NCI-H1436 (cell line): ENCODE data around the gene CDNF.
"Not testable (repeated sequence)": the region's sequence is repeated elsewhere in the genome, so short reads cannot be mapped to it uniquely, and the experiment has no call there.

Source experiments
- DNase-seq: peaks from one replicate; lab custom pipeline; 2025; lab: John Stamatoyannopoulos, UW

Gene CDNF

DNA sequence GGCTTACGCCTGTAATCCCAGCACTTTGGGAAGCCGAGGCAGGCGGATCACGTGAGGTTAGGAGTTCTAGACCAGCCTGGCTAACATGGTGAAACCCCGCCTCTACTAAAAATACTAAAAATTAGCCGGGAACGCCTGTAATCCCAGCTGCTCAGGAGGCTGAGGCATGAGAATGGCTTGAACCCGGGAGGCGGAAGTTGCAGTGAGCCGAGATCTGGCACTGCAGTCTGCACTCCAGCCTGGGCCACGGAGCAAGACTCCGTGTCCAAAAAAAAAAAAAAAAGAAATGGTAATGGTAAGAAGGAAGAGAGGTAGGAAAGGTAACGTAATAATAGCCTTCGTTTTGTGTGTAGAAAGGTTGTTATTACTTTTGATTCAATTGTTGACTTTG, 1.5 kb upstream of the CDNF start:
- DNase-seq: no peak

DNA sequence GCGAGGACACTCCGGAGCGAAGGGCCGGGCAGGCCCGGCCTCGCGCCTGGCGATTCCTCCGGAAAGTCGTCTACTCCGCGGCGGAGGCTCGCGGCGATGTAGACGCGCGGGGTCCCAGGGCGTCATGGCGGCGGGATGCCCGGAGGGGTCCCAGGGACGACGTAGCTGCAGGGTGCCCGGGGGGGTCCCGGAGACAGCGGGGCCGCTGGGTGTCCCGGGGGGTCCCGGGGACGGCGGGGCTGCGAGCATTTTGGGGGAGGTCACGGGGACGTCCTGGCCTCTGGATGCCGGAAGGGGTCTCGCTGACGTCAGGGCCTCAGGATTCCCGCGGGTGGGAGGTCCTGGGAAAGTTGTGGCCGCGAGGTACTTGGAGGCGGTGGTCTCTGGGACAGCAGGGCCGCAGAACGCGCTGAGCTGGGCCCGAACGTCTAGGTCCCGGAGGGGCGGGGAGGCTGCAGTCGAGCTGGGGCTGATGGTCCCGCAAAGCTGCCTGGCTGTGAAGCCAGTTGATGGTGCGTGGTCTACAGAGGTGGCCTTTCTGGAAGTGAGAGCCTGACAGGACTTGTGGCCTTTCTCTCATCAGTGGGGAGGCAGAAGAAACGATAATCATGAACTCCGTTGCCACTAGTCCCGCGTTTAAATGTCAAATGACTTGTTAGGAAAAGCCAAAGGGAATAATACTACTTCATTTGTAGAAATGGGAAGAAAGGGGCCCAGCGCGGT, 906 bp upstream of the CDNF start:
- no peak for DNase-seq

DNA sequence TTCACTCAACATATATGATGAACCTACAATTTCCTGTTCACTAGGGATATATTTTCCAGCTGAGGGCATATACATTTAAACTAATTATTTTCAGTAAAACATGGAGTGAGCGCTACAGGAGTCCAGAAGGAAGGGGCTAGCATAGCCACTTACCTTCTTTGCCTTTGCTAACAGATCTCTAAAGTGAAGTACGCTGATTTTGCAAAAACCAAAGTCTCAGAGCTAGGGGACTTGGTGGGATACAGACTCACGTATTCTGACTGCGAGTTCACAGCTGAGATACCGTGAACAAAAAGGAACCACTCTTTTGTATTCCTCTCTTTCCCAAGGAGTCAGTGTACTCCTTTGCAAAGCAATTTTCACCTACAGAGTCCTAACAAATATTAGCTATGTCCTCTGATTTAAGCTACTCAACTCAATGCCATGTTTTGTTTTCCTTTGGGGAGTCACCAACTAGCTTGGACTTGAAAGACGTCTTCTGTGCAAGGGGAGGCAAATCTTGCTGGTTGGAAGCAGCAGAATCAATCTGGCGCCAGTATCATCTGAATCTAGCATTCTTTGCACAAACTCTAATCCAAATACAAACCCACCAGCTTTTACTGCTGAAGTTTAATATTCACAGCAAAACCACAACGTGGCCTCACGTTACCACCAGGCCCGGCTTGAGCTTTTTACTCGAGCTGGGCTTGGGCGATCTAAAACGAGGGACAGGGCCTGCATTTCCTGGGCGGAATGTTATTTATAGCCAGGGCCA, 657 bp downstream of the CDNF start:
- DNase-seq: no peak

DNA sequence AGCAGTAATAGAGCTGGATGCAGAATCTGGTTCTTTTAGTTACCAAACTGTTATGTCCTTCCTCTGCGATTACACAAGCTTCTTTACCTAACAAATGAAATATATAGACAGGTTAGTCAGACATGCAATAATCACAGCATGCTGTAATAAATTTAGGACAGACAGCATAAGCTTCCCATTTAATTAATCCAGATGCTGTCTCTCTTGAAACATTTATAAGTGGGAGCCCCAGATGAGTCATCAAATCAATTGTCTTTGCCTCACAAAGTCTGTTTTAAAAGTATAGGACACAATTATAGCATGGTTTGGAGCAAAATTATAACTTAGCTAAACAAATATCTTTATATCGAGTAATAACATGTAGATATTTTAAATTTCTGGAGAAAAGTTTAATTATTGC, 1.6 kb downstream of the CDNF start:
- DNase-seq: no peak

DNA sequence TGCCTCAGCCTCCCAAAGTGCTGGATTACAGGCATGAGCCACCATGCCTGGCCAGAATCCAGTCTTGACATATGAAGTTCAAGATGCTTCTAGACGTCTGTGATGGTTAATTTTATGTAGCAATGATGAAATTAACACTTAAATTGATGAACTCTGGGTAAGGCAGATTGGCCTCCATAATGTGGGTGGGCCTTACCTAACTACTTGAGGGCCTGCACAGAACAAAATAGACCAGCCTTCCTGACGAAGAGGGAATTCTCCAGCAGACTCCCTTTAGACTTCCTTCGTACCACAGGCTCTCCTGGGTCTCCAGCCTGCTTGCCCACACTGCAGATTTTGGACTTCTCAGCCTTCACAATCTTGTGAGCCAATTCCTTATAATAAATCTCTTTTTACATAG, 4.7 kb downstream of the CDNF start:
- no peak for DNase-seq

DNA sequence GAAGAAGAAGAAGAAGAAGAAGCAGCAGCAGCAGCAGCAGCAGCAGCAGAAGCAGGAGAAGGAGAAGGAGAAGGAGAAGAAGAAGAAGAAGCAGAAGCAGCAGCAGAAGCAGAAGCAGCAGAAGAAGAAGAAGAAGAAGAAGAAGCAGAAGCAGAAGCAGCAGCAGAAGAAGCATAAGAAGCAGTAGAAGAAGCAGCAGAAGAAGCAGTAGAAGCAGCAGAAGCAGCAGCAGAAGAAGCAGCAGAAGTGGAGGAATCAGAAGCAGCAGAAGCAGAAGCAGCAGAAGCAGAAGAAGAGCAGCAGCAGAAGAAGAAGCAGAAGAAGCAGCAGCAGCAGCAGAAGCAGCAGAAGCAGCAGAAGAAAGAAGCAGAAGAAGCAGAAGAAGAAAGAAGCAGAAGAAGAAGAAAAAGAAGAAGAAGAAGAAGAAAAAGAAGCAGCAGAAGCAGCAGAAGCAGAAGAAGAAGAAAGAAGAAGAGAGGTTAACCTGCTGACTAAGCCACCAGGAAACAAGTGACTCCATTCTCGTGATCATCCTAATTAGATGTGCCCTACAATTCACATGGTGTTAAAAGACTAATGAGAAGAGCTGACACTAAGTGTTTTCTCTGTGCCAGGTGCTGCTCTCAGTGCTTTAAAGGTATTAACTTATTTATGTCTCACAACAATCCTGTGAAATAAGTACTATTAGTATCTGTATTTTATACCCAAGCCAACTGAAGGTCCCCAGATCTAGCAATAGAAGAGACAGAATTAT, 11.6 kb downstream of the CDNF start:
- DNase-seq: no peak

DNA sequence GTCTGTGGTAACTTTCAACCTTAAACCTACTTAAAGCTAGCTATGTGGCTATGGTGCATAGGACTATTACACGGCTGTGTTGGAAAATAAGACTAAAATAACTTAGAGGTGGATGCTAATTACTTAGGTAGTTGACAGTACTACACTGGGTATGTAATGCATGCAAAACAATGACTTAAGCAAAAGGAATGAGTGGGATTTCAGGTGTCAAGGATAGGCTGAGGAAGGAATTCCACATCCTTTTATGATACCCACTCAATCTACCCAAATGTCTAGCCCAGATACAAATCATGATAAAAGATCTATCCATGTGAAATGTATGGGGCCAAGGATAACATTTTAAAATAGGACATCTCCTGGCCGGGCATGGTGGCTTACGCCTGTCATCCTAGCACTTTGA, 13.9 kb downstream of the CDNF start:
- DNase-seq: no peak

DNA sequence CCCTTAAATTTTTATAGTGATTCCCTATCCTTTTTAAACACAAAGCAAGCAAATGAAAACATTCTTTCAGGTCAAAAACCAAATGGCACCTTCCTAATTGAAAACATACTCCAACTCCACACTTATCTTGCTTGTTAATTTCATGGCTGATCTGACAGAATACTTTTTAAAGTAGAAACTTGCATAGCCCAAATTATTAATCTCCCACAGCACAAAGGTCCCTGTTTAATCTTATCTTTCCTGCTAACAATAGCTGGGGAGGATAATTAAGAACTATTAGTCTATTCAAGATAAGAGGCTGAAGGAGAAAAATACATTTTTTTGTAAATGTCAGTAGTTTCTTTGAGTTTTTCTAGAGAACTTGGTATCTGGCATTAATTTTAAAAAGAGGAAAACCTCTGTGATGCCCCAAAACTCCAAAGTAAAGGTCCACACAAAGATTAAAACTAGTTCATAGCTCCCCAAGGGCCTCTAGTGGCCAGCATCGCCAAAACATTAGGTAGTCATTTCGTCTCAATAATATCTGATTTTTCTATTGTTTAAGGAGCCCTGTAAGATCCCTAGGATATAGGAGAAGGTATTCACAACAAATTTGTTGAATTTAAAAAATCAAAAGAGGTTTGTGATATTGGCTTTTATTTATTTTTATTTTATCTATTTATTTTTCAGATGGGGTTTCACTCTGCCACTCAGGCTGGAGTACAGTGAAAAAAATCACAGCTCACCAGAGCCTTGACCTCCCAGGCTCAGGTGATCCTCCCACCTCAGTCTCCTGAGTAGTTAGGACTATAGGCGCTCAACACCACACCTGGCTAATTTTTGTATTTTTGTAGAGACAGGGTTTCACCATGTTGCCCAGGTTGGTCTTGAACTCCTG, 14.7 kb downstream of the CDNF start:
- peak; percentile 19 for DNase-seq

DNA sequence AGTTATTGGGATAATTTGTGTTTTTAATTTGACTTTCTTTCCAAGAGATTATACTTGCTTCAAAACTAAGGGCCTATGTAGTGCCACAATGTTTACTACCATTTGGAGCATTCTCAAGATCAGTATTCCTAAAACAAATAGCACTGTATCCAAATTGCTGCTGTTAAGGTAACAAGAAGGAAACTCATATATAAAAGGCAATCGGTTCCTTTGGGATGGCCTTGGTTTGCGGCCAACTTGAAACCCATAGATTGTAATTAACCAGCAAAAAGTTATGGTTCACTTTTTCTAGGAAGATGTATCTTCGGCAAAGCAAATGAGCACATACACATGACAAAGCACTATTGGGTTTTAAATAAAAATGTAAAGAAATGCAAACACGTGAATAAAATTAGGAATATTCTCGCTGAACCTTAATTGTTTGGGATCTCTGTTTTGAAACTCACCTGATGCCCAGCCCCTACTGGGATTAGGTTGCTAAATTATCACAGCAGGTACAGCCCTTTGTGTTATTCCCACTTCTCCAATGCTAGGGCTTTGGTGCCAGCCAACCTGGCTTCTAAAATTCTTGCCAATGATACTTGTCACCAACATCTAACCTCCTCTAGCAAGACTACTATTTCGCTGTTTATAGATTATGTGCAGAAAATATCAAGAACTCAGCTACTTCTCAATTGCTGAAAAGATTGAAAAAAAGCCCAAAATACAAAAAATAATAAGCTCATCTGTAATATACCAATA, 16.0 kb downstream of the CDNF start:
- no peak for DNase-seq

DNA sequence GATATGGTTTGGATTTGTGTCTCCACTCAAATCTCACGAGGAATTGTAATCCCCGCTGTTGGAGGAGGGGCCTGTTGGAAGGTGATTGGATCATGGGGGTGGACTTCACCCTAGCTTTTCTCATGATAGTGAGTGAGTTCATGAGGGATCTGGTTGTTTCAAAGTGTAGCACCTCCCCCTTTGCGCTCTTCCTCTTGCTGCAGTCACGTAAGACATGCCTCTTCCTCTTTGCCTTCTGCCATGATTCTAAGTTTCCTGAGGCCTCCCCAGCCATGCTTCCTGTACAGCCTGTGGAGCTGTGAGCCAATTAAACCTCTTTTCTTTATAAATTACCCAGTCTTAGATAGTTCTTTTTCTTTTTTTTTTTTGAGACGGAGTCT, 17.1 kb downstream of the CDNF start:
- DNase-seq: no peak

DNA sequence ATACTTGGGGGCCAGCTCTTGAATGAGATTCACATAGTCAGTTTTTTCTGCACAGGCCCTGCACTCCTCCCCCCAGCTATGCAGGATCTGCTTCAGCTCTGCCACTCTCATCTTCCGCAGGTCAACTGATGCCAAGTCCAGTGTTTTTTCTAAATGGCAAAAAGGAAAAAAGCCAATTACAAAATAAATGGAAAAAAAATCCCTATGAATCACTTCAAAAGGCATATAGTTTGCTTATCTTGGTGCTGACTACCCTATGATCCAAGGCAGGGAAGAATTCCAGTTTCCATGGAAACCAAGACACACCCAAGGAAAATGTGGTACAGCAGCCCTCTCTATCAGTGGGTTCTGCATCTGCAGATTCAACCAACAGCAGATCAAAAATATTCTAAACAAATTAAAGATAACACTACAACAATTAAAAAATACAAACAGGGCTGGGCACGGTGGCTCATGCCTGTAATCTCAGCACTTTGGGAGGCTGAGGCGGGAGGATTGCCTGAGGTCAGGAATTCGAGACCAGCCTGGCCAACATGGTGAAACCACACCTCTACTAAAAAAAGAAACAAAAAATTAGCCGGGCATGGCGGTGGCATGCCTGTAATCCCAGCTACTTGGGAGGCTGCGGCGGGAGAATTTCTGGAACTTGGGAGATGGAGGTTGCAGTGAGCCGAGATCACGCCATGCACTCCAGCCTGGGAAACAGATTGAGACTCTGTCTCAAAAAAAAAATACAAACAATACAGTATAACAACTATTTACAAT, 17.6 kb downstream of the CDNF start:
- DNase-seq: no peak

DNA sequence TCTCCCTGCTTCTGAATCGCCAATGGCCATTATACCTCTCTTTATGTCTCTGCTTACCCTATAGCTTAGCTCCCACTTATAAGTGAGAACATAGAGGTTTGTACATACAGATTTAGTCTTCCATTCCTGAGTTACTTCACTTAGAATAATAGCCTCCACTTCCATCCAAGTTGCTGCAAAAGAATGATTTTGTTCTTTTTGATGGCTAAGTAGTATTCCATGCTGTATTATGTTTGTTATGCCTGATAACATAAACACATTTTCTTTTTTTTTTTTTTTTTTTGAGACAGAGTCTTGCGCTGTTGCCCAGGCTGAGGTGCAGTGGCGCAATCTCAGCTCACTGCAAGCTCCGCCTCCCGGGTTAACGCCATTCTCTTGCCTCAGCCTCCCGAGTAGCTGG, 21.1 kb downstream of the CDNF start:
- DNase-seq: not testable (repeated sequence)

DNA sequence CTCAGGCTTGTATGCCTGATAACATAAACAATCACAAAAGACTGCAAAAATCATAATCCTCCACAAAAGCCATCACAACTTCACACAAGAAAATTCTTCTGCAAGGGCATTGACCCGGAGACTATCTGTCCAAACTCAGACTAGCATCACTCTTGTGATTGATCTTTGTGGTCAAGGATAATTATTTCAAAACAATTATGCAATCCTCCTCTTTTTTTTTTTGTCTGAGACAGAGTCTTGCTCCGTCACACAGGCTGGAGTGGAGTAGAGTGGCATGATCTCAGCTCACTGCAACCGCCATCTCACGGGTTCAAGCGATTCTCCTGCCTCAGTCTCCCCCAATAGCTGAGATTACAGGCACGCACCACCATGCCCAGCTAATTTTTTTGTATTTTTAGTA, 22.2 kb downstream of the CDNF start:
- DNase-seq: no peak

DNA sequence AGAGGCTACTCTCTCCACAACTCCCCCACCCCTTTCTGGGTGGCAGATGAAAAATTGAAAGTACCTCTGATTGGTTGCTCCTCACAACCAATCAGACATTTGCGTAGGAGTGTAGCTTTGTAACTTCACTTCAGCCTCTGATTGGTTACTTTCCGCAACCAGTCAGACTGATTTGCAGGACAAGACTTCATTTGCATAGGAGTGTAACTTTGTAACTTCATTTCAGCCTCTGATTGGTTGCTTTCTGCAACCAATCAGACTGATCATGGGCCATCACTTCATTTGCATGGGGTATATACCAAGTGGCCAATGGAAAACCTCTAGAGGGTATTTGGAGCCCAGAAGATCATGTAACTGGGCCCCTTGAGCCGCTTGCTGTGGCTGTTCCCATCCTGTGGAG, 25.6 kb downstream of the CDNF start:
- DNase-seq: peak; percentile 85

DNA sequence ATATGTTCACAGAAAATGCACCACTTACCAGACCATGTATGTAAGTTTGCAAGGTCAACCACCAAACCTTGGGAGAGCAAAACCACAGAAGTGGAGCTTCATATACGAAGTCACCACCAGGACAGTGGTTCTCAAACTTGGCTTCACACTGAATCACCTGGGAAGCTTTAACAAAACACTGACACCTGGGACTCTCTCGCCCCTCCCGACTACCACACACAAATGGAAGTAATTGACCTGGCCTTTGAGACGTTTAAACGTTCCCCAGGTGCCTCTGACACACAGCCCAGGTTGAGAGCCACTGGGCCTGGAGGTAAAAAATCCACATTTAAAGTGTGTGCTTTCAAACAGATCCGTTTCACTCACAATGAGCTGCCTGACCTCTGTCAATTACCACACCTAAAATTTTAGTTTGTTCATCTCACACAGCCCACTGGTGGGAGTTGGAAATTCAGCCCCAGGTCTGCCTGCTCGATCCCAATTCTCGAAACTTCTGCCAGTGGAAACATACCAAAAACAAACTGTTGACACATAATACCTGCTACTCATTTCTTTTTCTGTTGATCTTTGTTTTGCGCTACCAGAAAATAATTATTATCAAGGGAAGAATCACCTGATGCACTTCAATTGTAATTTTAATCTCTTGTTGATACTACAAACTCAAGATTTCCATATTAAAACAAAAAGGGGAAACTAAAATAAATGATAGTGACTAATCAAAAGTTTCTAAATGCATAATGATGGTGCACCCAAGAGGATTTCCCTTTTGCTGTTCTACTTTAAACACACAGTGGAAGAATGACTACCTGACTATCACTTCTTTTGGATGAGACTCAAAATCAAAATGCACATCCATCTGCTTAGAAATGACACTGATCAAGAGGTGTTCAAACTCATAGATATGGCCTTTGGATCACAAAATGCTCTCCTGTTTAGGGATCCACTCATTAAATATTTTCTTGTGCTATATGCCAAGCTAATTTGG, 26.6 kb downstream of the CDNF start:
- no peak for DNase-seq

DNA sequence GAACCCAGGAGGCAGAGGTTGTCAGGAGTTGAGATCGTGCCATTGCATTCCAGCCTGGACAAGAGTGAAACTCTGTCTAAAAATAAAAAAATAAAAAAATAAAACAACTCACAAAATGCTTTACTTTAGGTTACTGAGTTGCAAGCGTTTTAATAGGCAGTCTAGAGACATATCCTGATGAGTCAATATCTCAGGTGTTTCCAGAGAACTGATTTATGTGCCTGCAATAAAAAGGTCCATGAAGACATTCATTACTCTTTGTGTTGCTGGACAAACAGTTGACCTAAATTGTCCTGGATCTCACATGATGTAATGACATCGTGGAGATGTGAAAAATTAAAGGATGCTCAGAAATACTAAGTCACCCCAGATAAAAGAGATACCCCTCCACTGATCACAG, 31.5 kb downstream of the CDNF start:
- DNase-seq: no peak

DNA sequence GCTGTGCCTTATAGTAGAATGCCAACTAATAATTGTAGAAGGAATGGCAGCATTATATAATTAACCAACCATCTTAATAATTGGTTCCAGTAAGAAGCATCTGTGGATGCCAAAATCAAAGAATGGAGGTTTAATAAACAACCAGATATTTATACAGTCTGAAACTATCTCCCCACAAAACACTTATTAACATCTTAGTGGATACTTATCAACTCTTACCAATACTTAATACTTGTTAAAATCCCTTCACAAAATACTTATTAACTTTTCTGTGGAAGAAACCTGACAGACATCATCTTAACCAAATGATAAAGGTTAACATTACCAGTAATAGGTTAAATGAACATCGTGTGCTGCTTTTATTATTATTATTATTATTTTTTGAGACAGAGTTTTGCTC, 34.0 kb downstream of the CDNF start:
- no peak for DNase-seq

DNA sequence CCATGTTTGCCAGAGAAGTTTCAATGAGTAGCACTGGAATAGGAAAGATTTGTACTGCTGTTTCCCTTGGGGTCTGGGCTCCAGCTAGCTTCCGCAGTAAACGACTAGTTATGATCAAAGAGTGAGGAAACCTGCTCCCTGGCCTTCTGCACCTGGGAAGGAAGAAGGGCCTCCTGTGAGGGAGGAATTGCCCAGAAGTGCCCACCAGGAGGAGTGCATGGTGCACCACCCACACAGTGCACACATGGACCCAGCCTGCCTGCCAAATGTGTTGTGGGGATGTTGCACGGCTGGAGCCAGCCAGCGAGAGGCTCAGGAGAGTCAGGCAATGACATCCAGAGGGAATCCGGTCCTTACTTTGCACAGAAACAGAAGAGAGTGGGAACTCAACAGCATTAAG, 36.1 kb downstream of the CDNF start:
- no peak for DNase-seq

DNA sequence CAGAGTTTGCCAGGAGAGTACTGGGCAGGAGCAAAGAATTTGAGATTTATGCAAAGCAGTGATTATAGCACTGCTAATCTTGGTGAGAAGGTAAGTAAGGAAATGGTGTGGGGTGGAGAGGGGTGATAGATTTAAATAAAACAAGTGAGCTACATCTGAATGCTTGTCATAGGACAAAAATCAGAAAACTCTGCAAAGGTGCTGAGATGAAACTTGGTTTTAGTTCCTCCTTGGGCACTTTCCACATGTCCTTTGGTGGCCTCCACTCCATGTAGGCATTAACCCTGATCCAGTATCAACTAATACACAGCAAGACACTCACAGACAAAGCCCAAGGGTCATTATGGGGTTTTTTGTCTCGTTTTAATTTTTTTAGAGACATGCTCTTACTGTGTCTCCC, 37.4 kb downstream of the CDNF start:
- no peak for DNase-seq
